GM12891 (cell line): ENCODE measurements around the gene ZDHHC6.
"Not testable (repeated sequence)": the region's sequence is repeated elsewhere in the genome, so short reads cannot be mapped to it uniquely, and the experiment has no call there.

Experiments
- DNase-seq: peaks from one replicate; pipeline ENCODE4 v3.0.0; 2011; ENCODE audit warnings: low spot score; ENCODE audit not compliant: insufficient read length
- FAIRE-seq: peaks from 2 replicates; lab custom pipeline; 2011; peaks lifted over from hg19 to GRCh38; lab: Jason Lieb, UNC
- PAX5 ChIP-seq: IDR thresholded peaks from 2 replicates; pipeline ENCODE4 v1.6.1; 2011; ENCODE audit warnings: low read length, moderate library complexity, mild to moderate bottlenecking; ENCODE audit not compliant: insufficient read depth, severe bottlenecking
- POLR2A ChIP-seq: IDR thresholded peaks from 2 replicates; pipeline ENCODE4 v1.6.1; 2011; ENCODE audit warnings: low read depth, low read length, control low read depth
- POLR2AphosphoS5 ChIP-seq: IDR thresholded peaks from 2 replicates; pipeline ENCODE4 v1.6.1; 2011; ENCODE audit warnings: low read depth, low read length, control low read depth
- POU2F2 ChIP-seq: IDR thresholded peaks from 2 replicates; pipeline ENCODE4 v1.6.1; 2011; ENCODE audit warnings: low read depth, mild to moderate bottlenecking, control low read depth, low read length, moderate library complexity
- SPI1 ChIP-seq: IDR thresholded peaks from 2 replicates; pipeline ENCODE4 v1.6.1; 2011; ENCODE audit warnings: low read depth, low read length, control low read depth
- TAF1 ChIP-seq: IDR thresholded peaks from 2 replicates; pipeline ENCODE4 v1.6.1; 2011; ENCODE audit warnings: low read depth, low read length, control low read depth

ZDHHC6 gene

GRCh38 chr10:112467541-112468075 lies 20.9 kb upstream of the ZDHHC6 start:
- DNase-seq (no peak), FAIRE-seq (no peak)
- no peak for TF ChIP-seq POU2F2
- TF ChIP-seq POLR2A = no peak
- no peak for TF ChIP-seq TAF1
- TF ChIP-seq SPI1 = no peak
- no peak for TF ChIP-seq POLR2AphosphoS5
- TF ChIP-seq PAX5 = no peak

- FAIRE-seq = no peak
- TF ChIP-seq POLR2AphosphoS5 (no peak), SPI1 (no peak), PAX5 (no peak), POLR2A (no peak), TAF1 (no peak), POU2F2 (no peak)
- DNase-seq = no peak
Measured at GRCh38 chr10:112466802-112467201, 20.1 kb upstream of the ZDHHC6 start.

GRCh38 chr10:112465299-112465883 lies 18.7 kb upstream of the ZDHHC6 start:
- DNase-seq (no peak), FAIRE-seq (no peak)
- TF ChIP-seq SPI1 = no peak
- no peak for TF ChIP-seq TAF1
- TF ChIP-seq POLR2AphosphoS5 = no peak

DNA sequence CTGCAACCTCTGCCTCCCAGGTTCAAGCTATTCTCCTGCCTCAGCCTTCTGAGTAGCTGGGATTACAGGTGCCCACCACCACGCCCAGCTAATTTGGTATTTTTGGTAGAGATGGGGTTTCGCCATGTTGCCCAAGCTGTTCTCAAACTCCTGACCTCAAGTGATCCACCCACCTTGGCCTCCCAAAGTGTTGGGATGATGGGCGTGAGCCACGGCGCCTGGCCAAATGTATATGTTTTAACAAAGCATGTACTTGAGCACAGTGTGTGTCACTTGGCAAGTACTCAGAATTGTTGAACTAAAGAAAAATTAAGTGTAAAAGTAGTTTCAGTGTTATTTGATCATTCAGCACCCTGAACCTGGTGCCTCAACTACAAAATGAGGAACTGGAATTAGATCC lies 17.4 kb upstream of the ZDHHC6 start:
- DNase-seq, FAIRE-seq: not testable (repeated sequence)
- TF ChIP-seq SPI1 = peak; percentile 61

GRCh38 chr10:112461029-112461887 lies 14.5 kb upstream of the ZDHHC6 start:
- no peak for DNase-seq
- TF ChIP-seq POLR2A (no peak), POU2F2 (no peak), TAF1 (no peak)
- no peak for FAIRE-seq

- DNase-seq (no peak), FAIRE-seq (no peak)
- no peak for TF ChIP-seq POU2F2
- no peak for TF ChIP-seq POLR2AphosphoS5
- TF ChIP-seq SPI1 = no peak
- no peak for TF ChIP-seq PAX5
- no peak for TF ChIP-seq TAF1
- no peak for TF ChIP-seq POLR2A
Measured at GRCh38 chr10:112460366-112460765, 13.7 kb upstream of the ZDHHC6 start.

GRCh38 chr10:112456533-112456932 lies 9.8 kb upstream of the ZDHHC6 start:
- DNase-seq (no peak), FAIRE-seq (no peak)
- TF ChIP-seq POU2F2 = no peak
- no peak for TF ChIP-seq TAF1
- no peak for TF ChIP-seq POLR2A
- no peak for TF ChIP-seq POLR2AphosphoS5
- TF ChIP-seq PAX5 = no peak
- no peak for TF ChIP-seq SPI1

GRCh38 chr10:112454910-112455779 lies 8.4 kb upstream of the ZDHHC6 start:
- FAIRE-seq = no peak
- no peak for TF ChIP-seq POLR2A
- TF ChIP-seq POU2F2 = no peak
- no peak for TF ChIP-seq SPI1
- no peak for TF ChIP-seq PAX5
- TF ChIP-seq TAF1 = no peak
- TF ChIP-seq POLR2AphosphoS5 = no peak
- no peak for DNase-seq

DNA sequence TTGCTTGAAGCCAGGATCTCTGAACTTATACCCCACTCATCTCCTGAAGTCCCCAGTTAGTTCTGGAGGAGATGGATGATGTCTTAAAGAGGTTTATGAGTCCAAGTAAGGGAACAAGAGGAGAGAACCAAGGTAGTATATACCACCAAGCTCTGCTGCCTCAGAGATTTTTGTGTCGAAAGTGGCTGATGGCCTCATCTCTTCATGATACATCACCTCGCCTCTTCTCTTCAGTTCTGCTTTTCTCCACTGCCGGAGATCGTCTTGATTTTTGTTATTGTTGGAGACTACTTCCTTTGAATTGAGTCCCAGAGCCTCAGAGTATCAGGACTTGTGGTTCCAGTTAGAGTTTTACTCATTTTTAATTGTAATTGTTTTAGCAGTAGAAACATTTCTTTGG lies 2.2 kb upstream of the ZDHHC6 start:
- TF ChIP-seq PAX5 (no peak), POLR2A (no peak), POU2F2 (no peak), SPI1 (no peak), TAF1 (no peak), POLR2AphosphoS5 (no peak)
- DNase-seq = no peak
- no peak for FAIRE-seq
